ENCODE measurements around the gene FBXW4.
"Not testable (repeated sequence)": the region's sequence is repeated elsewhere in the genome, so short reads cannot be mapped to it uniquely, and the experiment has no call there.

FBXW4 gene

DNA sequence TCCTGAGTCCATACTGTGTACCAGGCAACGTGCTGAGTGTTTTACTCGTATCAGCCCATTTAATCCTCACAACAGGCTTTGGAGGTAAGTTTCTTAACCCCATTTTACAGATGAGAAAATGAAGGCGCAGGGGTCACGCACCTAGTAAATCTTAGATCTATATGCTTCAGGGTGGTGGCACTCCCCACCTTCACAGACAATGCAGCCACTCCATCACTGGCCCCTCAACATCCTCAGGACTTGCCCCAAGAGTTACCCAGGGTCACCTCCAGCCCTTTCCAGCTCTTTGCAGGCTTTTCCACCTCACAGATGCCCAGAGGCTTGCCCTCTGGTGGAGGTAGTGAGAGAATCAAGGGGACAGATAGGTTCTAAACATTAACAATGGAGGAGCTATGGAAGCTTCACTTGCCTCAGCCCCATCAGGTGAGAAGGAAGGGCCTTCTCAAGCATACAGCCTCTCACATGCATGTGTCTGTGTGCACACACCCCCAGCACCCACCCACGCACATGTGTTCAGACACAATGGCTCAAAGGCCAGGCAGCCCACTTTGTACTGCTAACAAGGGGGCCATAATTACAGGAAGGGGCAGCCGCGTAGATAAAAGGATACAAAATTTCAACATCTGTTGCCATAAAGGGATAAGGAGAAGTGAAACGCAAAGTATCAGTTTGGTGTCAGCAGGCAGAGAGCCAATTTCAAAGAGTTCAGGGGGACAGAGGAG, 77.7 kb downstream of the FBXW4 start:
- no peak for DNase-seq (ENCODE audit: low read depth in 2 of 2)

DNA sequence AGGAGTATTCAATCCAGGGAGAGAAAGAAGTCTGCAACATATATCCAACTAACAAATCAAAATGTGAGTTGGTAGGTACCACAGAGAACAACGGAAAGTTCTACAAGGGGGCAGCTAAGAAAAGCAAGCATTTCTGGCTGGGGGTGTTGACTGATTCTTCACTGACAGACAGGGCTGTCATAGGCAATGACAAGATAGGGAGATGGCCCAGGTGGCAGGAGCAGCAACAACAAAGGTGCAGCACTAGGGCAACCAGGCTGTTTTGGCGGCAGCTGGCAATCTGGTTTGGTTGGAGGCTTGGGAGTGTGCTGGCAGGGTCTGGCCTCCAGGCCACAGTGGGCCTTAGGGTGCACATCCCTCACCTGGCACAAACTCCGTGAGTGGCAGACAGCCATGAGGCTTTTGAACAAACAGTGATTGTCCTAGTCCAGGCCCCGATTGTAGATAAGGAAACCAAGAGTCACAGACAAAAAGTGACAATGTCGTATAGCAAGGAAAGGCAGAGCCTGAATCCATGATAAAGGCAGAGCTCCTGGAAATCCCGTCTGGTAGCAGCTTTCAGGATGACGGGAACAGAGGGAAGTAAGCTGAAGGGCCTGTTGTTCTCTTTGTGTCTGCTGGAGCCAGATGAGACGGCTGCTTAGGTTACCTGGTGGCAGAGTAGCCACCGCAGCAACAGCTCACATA, 78.4 kb downstream of the FBXW4 start:
- DNase-seq (ENCODE audit: low read depth in 2 of 2), result no peak

DNA sequence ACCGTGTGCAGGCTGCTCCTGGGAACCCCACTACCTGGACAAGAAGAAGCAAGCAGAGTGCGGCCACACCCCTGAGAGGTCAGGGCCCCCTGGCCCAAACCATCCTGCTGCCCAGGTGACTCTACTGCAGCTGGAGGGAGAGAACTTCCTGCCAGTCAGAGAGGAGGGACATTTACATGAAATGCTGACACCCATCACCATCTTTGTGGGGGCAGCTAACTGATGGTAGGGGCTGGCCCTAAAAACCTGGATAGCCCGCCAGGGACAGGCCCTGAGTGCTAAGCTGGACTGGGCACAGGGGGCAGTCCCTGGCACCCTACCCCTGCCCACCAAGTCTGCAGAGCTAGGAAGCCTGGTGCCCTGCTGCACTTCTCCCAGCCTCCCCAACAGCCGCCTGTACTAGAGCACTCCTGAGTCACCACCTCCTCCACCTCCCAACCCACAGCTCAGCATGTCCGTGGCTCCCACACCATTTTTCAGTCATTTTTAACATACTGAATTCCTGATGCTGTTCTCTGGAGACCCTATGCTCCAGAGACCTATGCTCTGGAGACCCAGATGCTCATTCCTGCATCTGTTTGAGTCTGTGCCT, 79.3 kb downstream of the FBXW4 start:
- no peak for DNase-seq (ENCODE audit: low read depth in 2 of 2)

DNA sequence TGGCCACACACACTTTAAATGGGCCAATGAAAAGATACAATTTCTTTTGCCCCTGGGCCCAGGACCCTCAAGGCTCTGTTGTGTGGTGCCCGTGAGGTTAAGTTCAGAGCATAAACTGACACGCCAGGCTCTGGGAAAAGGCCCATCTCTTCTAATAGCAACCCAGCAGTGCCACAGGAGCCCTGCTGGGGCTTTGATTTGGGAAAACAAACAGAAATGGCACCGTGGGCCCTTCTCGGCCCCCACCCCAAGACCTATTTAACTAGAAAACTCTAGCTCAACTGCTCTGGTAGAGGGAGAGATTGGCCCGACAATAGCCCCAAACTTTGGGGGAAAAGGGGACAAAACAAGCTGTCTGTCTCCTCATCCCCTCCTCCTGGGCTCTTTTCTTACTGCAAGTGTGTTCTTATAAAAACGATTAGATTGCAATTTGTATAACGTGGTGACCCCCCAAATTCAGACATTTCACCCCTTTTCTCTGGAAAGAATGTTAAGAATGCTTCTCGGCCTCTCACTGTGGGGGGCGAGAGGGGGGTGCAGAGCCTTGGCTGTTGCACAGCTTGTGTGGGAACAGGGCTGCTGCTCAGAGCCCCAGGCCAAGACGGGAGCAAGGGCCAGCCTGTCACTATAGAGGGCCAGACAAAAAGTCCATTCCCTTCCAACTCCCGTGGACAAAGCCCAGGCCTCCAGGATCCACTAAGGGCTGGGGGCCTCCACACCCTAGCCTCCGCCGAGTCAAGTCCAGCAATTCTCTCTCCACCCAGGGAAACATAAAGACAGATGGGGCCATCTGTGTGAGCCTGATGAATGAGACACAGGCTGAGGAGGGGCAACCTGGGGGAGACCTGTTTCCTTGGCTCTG, 80.1 kb downstream of the FBXW4 start:
- no peak for DNase-seq (ENCODE audit: low read depth in 2 of 2)

DNA sequence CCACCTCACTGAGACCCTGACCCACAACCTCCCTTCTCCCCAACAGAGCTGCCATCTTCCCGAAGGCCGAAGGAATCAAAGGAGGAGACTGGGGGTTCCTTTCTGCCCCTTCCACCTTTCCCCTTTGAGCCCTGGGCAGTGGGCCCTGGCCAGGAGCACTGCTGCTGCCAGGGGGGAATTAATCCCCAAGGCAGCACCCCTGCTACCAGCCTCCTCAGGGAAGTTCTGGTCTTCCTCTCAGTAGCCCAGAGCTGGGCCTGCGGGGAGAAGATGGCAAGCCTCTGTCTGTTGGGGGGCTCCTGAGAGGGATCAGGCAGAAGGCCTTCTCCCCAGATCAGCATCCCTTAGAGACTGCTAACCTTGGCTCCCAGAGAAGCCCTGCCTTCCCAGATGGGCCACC, 81.3 kb downstream of the FBXW4 start:
- no peak for DNase-seq (ENCODE audit: low read depth in 2 of 2)

DNA sequence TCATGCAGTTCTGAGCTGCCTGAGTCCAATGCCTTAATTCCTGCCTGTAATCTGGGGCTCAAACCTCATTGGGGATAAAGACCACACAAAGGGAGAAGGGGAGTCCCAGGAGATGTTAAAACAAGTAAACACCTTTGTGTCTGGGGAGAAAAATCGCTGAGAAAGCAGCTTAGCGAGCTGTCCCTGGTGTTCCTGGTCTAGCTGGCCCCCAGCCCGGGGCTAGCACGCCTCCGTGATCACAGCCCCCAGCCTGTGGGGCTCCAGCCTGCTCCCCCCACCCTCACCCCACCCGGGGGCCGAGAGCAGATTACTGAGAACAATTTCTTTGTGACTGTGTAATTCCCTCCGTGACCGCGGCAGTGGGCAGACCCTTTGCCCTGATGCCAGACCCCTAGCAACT, 82.1 kb downstream of the FBXW4 start:
- no peak for DNase-seq (ENCODE audit: low read depth in 2 of 2)

DNA sequence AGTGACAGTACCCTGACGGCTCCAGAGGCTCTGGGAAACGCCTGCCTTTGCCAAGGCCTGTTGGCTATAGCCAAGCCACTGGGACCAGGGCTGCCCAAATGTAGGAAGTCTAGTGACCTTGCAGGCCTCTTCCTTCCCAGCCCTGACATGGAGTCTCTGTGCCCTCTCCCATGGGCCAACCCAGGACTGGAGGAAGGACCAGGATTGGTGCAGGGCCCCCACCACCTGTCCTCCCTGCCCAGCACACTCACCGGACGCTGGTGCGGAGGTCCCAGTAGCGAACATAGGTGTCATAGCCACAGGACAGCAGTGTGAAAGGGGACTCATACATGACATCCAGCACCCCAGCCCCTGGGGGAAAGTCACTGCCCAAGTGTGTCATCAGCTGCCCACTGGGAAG, 82.9 kb downstream of the FBXW4 start:
- no peak for DNase-seq (ENCODE audit: low read depth in 2 of 2)

DNA sequence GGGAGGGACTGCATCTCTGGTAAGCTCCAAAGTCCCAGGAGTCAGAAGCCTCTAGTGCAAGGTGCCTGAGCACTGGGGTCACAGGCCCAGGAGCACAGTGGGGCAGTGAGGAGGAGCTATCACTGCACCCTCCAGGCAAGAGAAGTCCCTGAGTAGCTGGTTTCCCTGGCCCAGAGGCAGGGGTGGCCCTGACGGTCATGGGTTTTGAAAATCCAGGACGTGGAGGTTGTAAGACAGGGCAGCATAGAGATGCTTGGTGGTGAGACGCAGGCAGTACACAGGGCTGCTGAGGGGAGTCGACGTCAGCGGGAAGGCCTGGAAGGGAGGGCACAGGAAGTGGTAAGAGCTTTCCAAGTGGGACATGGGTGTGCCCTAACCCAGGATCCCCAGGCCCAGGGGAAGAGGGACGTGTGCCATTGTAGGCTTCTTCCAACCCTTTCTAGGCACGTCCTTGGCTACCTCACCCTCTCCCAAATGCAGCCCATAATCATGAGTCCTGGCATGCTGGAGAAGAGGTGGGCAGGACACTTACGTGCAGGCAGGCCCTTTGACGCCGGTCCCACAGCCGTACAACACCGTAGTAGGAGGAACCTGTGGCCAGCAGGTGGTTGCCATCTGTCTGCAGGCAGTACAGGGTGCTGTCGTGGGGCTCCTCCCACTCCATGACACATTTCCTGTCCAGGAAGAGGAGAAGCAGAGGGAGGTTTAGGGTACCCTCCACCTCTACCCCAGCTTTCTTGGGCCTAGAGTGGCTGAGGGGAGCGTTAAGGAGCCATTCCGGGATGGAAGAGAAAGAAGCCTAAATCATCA, 83.7 kb downstream of the FBXW4 start:
- DNase-seq (ENCODE audit: low read depth in 2 of 2), result no peak

DNA sequence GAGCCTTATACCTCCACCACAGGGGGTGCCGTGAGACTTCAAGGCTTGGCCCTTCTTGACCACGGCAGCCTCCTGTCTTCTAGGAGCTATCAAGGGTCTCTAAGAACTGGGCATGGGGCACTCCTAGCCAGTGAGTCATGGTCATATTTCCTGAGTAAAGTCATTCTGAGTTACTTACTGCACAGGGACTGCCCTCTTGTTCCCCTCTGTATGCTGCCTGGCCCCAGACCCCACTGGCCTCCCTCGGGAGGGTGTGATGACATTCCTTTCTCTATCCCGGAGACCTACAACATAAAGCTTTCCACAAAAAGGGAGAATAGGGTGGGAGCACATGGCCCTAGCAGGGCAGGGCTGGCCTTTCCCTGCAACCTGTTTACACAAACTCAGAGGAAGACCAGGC, 85.5 kb downstream of the FBXW4 start:
- no peak for DNase-seq (ENCODE audit: low read depth in 2 of 2)

DNA sequence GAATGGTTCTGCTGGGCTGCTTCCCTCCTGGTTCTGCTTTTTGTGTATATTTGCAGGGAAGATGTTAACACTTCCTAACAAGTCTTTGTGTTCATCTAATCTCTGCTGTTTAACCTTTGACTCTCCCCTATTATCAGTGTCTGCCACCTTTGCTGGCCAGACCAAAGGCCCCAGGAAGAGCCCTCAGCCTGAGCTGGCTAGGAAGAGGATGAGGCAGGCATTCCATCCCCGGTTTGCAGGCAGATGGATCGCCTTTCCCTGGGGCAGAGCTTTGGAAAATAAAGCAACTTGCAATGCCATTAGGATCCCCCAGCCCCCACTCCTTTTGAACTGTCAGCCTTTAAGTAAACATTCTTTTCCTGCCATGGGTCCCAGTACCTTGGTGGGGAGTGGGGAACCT, 87.8 kb downstream of the FBXW4 start:
- DNase-seq (ENCODE audit: low read depth in 2 of 2), result no peak

DNA sequence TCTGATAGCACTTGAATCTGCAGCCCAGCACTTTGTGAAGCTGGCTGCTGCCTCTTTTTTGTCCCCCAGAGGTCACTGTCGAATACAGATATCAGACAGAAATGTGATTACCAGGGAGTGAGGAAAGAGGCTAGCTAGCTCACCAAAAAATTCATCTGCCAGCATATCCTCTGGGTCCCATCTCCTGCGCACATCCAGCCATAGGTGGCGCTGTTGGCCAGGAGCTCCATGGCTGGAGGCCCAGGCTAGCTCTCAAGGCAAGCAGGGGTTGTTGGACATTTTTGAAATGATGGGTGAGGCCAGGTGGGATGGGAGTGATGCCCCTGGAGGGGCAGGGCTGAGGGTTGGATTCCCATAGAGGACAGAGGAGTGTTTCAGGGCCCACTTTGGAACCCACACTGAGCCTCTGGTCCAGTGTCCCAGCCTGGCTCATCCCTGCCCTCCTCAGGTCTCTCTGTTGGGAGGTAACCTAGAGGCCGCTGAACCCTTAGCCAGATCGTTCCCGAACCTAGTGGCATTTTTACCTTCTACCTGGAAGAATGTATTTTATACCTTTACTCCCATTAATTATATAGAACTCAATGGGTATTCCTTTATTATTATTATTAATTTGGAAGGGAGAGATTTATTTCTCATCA, 92.1 kb downstream of the FBXW4 start:
- DNase-seq (ENCODE audit: low read depth in 2 of 2), result peak; percentile 12 to 20

DNA sequence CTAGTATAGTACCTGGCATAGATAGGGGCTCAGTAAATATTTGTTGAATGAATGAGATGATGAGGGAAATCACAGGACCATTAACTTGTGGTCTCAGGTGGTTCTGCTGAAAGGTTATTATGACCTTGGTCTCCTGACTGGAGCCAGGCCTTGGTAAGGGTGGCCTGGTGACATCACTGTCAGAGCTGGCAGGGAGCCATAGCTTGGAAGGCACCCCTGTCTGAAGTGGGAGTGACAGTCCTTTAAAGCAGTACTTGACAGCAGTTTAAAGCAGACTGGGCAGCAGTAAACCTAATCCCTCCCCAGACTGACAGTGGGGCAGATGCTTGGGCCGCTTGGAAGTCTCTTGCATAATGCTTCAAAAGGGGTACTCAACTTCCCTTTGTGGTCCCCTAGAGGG, 93.4 kb downstream of the FBXW4 start:
- DNase-seq (ENCODE audit: low read depth in 2 of 2), result no peak

DNA sequence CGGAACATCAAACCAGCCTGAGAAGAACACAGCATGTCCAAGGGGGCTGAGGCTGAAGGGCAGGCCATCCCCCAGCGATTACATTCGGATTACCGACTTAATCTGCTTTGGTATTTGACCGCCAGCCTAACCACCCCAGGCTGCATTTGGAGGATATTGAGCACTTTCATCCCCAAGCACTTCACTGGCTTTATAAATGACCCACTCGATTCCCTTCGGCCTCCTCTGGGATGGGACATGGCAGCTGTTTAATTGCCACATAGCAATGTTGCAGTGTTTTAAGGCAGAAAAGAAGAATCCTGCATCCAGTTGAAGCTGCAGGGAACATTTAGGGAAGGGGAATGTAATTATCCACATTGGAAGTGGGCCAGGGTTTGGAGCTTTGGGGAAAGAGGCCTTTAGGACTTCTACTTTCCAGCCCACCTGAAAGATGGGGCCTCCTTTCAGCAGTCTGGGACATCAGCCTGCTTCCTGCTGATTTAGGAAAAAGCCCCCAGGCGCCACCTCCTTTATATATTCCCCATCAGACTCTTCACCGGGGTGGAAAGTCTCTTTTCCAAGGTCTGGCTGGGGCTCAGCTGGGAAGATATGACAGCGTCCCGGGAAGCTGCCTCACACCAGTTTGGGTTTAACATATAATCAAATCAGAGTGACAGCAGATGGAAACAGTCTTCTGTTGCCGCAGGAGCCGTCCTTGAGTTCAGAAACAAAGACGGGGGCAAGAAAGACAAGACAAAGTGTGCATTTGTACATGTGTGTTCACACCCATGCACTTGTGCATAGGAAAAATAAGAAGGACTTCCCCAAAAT, 97.7 kb downstream of the FBXW4 start:
- no peak for DNase-seq (ENCODE audit: low read depth in 2 of 2)

DNA sequence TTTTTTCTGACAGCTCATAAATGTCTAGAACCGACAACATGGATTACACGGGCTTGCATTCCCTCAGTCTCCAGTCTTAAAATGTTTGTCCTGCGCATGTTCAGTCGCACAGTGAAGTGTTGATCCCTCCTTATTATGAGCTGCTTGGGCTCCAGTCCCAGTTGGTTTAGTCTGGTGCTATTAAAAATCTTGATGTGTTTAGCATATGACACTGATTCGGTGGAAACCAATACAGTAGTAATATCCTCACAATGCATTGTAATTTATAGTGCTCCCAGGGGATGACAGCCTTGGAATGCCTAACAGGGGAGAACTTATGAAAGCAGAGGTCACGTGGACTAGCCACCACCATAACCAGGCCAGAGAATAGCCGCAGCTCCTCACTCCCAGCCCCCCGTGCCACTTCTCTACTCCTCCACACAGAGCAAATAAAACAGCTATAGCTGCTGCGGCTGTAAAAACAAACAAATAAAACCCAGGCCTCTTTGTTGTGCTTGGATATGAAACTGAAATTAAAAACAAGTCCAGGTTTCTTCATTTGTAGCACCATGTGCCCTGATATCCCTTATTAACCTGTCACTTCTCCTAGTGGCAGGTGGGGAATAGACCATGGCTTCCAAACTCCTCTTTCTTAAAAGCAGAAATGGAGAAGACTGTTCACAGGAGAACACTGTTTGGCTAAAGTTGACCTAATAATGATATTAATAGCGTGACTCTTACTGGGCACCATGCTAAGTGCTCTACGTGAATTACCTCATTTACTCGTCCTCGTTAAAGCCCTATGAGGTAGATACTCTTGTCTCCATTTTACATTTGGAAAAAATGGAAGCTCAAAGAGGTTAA, 99.2 kb downstream of the FBXW4 start:
- DNase-seq (ENCODE audit: low read depth in 2 of 2), result no peak

DNA sequence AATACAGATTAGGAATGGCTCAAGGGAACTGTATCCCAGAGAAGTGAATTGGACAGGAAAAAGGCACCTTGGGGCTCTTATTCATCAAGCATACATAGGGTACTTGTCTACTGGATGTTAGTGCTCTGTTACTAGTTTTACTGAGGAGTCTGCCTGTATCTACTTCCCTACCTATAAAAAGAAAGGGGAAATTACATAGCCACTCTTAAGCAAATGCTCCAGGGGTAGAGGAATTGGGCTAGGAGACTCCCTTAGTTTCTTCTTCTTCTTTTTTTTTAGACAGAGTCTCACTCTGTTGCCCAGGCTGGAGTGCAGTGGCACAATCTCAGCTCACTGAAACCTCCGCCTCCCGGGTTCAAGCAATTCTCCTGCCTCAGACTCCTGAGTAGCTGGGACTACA, 101.6 kb downstream of the FBXW4 start:
- DNase-seq (ENCODE audit: low read depth in 2 of 2), result not testable (repeated sequence)

DNA sequence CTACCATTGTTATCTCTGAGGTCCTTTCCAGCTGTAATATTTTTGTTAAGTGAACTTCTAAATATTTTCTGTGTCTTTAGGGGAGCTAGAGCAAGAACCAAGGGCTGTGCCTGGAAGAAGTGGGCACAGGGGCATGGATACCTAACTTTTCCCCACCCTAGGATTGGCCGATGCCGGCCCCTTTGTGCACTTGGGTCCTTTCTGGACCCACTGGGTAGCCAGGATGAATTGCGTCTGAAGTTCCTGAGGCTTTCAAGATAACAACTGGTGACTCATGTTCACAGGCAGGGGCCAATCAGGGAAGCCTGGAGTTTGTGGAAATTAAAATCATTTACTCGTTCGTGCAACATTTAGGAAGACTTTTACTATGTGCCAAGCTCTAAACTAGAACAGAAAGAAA, 106.1 kb downstream of the FBXW4 start:
- no peak for DNase-seq (ENCODE audit: low read depth in 2 of 2)

DNA sequence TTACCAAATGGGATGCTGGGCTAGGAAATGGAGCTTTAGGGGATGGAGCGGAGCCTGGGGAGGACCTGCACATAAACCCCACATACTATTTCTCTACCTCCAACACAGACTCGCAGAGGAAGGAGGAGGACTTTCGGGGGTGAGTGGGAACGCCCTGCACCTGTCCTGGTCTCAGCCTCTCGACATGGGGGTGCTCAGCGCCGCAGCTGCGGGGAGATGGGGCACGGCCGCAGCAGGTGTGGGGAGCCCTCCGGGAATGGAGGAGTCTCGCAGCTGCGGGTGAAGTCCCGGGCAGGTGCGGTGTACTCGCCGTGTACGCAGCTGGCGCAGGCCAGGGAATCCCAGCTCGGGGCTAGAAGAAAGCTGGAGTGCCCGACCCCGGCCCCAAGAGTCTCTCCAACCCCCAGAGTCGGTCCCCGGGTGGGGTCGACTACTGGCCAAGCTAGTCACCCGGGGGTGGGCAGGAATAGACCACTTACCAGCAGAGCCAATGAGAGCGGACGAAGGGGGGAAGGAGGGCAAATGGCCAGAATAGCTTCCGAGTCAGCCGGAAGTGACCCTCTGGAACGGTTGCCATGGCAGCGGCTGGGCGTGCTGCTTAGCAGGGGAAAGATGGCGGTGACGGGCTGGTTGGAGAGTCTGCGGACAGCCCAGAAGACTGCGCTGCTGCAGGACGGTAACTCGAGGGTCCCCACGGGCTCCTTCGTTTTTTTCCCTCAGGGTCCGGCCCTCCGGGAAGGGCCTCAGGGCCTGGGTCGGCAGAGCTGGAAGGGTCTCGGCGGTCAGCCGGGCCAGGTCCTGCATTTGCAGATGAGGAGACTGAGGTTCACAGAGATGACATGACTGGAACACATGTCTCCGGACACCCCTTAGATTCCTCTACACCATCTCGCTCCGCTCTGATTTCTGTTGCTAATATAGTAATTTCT, 107.0 kb downstream of the FBXW4 start, which contains the start of the genes DPCD and POLL:
Gene DPCD (plus strand): TSS at position 597 of the 929 bp plus-strand sequence. CDS start 16 bp downstream, at position 613.
Gene POLL (minus strand): TSS at position 533 of the 929 bp plus-strand sequence. CDS start 897 bp downstream, outside the sequence.
- peak; percentile 84 to 87 for DNase-seq (ENCODE audit: low read depth in 2 of 2)

DNA sequence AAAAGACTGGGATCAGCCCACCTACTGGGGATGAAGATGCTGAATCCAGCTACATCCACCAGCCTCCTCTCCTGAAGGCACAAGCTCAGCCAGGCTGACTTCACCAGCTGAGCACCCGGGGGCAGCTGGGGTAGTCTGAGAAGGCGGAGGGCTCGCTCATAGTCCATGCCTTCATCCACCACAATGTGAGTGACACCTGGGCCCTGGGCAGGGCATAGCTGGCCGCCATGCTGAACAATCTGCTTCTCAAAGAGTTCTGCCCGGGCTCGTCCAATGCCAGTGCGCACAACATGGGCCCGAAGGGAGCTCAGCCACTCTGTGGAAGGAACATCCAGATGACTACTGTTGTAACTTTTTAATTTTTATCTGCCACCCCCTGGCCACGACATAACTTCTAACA, 109.1 kb downstream of the FBXW4 start:
- DNase-seq (ENCODE audit: low read depth in 2 of 2), result no peak
